Activated CD4-positive, alpha-beta T cell treated with anti-CD3 and anti-CD28 coated beads, Interleukin-10, Interleukin-2, amounts not matched to agents 100 ng/mL and 50 ng/mL, durations not matched to agents 16 hours and 8 hours (primary cell): ENCODE measurements around the gene DNASE1L2.

ENCODE experiments used
- DNase-seq: peaks from one replicate; pipeline ENCODE4 v3.0.0-alpha.2; 2020

Gene DNASE1L2

GRCh38 chr16:2204416-2205103 is 31.7 kb upstream of the DNASE1L2 start:
- no peak for DNase-seq

DNA sequence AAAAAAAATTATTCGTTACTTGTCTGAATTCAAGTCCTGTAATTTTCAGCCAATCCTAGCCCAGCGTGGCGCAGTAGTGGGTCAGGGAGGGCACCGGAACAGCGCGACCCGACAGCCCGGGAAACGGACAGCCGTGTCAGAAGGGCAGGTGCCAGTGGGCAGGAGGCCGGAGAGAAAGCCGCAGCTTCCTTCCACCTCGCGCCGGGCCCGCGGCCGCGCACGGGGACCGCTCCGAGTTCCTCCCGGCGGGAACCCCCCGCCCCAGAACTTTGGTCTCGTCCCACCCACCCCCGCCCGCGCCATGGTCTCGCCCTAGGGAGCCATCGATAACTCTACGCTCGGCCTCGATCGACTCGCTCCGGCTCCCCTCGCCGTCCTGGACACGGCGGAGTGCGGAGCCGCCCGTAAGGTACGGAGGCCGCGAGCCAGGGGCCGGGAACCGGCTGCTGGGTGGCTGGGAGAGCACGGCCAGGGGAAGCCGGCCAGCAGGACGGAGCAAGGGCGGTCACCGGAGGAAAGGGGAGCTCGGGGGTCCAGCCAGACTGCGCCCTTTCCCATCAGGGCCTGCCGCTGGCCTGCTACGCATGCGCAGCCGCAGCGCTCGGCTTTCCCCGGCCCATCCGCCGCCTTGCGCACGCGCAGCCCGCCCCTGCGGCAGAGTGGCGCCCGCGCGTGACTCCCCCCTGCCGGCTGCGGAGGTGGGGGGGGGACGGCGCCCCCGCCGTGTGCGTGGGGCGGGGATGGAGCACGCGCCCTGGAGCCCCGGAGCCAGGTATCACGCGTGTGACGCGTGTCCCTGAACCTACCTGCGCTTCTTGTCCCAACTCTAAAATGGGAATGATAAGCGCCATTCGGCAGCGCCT is 30.9 kb upstream of the DNASE1L2 start, which contains the start of gene MLST8:
Gene MLST8, plus strand, starts transcription at position 351 of the 863 bp plus-strand sequence. CDS start 632 bp downstream, outside the sequence.
- DNase-seq, result peak; percentile 93

DNA sequence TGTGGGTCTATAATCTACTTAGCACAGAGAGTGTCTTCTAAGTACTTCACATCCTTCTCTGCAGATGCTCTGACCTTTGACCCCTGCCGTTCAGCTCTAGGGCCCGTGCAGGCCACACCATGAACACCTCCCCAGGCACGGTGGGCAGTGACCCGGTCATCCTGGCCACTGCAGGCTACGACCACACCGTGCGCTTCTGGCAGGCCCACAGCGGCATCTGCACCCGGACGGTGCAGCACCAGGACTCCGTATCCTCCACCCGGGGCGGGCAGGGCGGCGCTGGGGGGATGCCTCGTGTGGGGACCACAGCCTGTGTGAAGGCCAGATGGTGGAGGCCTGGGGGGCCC is 30.3 kb upstream of the DNASE1L2 start:
- no peak for DNase-seq

DNA sequence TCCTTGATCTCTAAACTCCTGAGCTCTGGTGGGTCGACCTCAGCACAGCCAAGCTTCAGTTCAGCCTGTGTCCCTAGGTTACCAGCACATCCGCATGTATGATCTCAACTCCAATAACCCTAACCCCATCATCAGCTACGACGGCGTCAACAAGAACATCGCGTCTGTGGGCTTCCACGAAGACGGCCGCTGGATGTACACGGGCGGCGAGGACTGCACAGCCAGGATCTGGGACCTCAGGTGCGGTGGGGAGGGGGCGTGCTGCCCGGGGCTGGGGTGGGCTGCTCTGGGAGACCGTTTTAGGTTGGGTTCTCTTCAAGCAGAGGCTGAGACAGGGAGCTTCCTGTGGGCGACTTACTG is 29.8 kb upstream of the DNASE1L2 start:
- DNase-seq, result no peak

- no peak for DNase-seq
Observed at GRCh38 chr16:2206780-2207433, 29.3 kb upstream of the DNASE1L2 start.

DNA sequence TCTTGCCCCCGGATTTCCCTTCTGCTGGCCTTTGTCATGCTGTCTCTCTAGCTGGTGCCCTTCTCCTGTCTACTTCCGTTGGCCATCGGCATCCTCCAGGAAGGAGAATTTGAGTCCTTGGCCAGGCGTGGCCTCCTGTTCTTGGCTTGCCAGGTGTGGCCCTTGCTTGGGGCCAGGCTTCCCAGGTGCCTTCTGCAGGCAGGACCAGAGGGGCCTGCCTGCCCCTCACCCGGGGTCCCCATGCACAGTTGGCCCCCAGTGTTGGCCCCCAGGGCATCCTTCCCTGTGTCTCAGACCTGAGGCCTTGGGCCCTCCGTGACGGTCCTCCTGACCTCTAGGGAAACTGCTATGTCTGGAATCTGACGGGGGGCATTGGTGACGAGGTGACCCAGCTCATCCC is 28.4 kb upstream of the DNASE1L2 start:
- no peak for DNase-seq

DNA sequence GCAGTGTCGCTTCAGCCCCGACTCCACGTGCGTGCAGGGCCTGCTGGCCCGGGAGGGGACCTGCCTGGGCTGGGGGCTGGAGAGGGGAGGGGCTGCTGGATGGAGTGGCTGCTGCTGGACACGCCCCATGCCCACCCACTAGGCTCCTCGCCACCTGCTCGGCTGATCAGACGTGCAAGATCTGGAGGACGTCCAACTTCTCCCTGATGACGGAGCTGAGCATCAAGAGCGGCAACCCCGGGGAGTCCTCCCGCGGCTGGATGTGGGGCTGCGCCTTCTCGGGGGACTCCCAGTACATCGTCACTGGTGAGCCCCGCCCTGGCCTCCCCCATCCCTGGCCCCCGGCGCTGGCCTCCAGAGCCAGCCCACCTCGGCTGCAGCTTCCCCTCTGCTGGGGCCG is 27.9 kb upstream of the DNASE1L2 start:
- no peak for DNase-seq

DNA sequence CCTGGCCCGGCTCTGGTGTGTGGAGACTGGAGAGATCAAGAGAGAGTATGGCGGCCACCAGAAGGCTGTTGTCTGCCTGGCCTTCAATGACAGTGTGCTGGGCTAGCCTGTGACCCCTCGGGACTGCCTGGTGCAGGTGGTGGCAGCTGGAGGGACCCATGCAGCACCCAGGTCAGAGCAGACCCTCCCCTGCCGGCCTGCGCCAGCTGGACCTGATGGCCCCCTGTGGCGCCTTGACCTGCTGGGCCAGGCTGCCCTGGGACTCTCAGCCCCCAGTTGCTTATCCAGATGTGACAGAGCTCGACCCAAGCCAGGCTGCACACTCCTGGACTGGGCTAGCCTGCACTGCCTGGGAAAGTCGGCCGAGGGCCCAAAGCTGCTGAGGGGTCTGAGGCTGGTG is 27.5 kb upstream of the DNASE1L2 start:
- no peak for DNase-seq

- DNase-seq, result no peak
Observed at GRCh38 chr16:2209258-2210008, 26.8 kb upstream of the DNASE1L2 start.

DNA sequence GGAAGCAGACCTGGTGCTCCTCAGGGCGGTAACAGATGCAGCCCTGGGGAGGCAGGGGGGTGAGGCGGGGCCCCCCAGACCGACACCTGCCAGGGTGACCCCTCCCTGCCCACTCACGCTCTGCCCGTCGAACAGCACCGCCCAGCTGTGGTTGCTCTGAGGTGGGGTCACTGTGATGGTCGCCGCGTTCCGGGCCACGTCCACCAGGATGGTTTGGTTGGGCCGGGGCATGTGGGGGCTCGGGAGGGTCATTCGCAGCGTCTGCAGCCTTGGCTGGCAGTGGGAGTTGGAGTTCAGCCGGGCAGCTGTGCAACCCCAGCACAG is 26.3 kb upstream of the DNASE1L2 start:
- DNase-seq, result no peak

- no peak for DNase-seq
Observed at GRCh38 chr16:2210386-2211365, 25.6 kb upstream of the DNASE1L2 start, which contains the start of gene BRICD5. BRICD5 (minus strand) TSS chr16:2210863; CDS start chr16:2210833, 30 bp downstream.

DNA sequence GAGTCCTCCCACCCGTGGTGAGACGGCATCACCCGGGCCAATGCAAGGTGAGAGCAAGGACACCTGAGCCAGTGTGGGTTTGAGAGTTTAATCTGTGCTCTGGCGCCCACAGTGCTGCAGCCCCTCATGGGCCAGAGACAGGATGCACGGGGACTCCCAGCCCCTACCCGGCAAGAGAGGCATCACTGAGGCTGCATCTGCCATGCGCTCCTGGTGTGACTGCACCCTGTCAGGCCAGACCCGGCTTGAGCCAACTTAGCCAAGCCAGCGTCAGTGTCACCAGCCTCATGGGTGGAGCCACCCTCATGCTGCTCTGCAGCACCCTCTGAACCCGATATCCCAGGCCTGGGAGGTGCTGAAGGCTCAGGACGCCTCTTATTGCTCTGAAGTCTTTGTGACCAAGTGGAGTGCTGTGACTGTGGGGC is 24.3 kb upstream of the DNASE1L2 start:
- DNase-seq, result no peak

- DNase-seq, result no peak
Observed at GRCh38 chr16:2212362-2213324, 23.6 kb upstream of the DNASE1L2 start.

- no peak for DNase-seq
Observed at GRCh38 chr16:2213817-2214718, 22.2 kb upstream of the DNASE1L2 start.

DNA sequence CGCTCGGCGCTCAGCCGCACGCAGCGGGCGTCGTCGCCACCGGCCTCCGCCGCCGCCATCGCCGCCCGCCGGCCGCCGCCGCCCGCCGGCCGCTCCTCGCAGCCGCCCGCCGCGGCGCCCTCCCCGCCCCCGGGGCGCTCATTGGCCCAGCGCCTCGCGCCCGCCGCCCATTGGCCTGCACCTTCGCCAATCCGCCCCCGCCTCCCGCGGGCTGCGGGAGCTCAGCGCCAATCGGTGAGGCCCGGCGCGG is 21.6 kb upstream of the DNASE1L2 start, which contains the start of gene PGP:
Gene PGP, minus strand, starts transcription at position 122 of the 250 bp plus-strand sequence. Its CDS starts 63 bp downstream, at position 59.
- no peak for DNase-seq

DNA sequence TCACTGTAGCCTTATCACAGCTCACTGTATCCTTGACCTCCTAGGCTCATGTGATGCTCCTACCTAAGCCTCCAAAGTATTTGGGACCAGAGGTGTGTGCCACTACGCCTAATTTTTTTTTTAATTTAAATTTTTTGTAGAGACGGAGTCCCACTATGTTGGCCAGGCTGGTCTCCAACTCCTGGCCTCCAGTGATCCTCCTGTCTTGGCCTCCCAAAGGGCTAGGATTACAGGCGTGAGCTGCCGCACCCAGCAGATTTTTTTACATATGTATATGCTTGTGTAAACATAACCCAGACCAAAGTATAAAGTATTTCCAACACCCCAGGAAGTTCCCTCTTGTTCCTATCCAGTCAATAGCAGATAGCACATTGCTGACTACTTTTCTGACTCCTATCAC is 19.9 kb upstream of the DNASE1L2 start:
- no peak for DNase-seq

DNA sequence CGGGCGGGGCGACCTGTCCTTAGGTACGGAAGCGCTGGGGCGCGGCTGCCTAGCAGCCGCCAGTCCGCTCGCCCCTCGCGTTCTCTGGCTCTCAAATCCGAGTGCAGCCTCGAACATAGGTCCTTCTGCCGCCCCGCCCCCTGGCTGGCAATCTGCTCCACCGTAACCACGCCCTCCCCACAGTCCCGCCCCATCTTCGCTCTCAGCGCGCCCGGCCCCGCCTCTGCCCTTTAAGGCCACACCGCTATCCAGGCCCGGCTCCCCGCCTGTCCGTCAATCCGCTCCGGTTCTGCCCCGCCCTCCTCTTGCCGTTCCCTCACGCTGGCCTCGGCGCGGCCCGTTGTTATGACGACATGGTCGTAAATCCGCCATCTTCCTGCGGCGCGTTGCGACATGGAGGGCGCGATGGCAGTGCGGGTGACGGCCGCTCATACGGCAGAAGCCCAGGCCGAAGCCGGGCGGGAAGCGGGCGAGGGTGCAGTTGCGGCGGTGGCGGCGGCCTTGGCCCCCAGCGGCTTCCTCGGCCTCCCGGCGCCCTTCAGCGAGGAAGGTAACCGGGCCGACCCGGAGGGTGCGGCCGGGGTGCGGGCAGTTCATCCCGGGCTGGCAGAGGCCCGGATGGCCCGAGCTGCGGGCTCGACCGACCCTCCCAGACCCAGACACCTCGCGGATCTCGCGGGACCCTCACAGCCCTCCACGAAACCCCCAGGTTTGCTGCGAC is 12.9 kb upstream of the DNASE1L2 start, which contains the start of gene E4F1:
Gene E4F1, plus strand, starts transcription at position 371 of the 721 bp plus-strand sequence. Its CDS starts 23 bp downstream, at position 394.
- peak; percentile 100 for DNase-seq

GRCh38 chr16:2223942-2224486 is 12.2 kb upstream of the DNASE1L2 start:
- DNase-seq, result peak; percentile 43
